GM13976 (cell line): Measurements from ENCODE around the gene BCAT1.
A peak's percentile ranks its signal among the peaks of the same experiment; 100 is the strongest.

Experiments
- DNase-seq: peaks from one replicate; pipeline ENCODE4 v3.0.0; 2012; ENCODE audit warnings: low spot score
- in situ Hi-C: fragments of 300-500 bp; cut with MboI; formaldehyde crosslinking; loops from one replicate; pipeline ENCODE4 v1.12.0; 2022; ENCODE audit warnings: low sequenced_read_pairs, mixed read lengths, inconsistent platforms; ENCODE audit not compliant: unreplicated experiment
- TF ChIP-seq, protein P1 (sequence below): IDR thresholded peaks from 2 replicates; pipeline ENCODE4 v1.5.1; 2012; ENCODE audit warnings: borderline replicate concordance, mild to moderate bottlenecking; ENCODE audit not compliant: insufficient read depth; ENCODE audit errors: extremely low read depth, missing control alignments, control extremely low read depth

BCAT1 gene

GRCh38 chr12:24993793-24994192, 44.9 kb upstream of the BCAT1 start:
- TF ChIP-seq, protein P1, sequence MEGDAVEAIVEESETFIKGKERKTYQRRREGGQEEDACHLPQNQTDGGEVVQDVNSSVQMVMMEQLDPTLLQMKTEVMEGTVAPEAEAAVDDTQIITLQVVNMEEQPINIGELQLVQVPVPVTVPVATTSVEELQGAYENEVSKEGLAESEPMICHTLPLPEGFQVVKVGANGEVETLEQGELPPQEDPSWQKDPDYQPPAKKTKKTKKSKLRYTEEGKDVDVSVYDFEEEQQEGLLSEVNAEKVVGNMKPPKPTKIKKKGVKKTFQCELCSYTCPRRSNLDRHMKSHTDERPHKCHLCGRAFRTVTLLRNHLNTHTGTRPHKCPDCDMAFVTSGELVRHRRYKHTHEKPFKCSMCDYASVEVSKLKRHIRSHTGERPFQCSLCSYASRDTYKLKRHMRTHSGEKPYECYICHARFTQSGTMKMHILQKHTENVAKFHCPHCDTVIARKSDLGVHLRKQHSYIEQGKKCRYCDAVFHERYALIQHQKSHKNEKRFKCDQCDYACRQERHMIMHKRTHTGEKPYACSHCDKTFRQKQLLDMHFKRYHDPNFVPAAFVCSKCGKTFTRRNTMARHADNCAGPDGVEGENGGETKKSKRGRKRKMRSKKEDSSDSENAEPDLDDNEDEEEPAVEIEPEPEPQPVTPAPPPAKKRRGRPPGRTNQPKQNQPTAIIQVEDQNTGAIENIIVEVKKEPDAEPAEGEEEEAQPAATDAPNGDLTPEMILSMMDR, result no peak
- in situ Hi-C loops, result no loop called here
- DNase-seq, result no peak

DNA sequence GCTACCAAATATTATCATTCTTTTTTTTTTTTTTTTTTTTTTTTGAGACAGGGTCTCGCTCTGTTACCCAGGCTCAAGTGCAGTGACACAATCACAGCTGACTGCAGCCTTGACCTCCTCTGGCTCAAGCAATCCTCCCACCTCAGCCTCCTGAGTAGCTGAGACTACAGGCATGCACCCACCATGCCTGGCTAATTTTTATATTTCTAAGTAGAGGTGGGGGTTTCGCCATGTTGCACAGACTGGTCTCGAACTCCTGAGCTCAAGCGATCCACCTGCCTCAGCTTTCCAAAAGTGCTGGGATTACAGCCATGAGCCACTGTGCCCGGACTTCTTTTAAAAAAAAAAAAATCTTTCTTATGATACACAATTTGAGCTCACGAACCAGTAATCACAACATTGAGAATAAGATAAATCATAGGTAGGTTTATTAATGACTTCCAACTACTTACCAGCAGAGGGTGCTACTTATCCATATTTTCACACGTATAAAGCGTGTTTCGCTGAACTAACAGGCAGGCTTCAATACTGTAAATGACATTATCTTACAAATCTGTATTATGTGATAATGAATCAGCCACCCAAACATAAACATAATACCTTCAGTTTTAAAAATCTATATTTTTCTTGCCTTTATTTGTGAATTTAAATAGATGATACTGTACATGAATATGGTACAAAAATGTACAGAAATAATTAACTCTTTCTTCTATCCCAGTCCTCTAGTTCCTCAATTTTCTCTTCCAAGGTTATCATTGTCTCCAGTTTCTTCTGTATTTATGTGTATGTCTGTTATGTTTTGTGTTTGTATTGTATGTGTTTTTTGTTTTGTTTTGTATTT, 42.5 kb upstream of the BCAT1 start:
- in situ Hi-C loops, result no loop called here
- TF ChIP-seq, protein P1, result peak; percentile 43
- DNase-seq, result peak; percentile 65

DNA sequence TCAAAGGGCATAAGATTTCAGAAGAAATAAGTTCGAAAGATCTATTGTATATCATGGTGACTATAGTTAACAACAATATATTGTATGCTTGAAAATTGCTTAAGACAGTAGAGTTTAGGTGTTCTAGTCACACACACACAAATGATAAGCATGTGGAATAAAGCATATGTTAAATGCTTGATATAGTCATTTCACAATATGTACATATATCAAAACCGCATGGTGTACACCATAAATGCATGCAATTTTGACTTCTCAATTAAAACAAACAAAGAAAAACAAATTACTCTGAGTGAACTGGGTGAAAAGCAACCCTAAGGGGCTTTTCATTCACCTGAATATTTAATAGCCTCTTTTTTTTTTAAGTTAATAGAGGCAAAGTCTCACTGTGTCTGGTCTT, 40.3 kb upstream of the BCAT1 start:
- no peak for DNase-seq
- in situ Hi-C loops, result loop anchor here (5.0 kb wide), 1 partner anchor 138 kb away; no protein-coding TSS in a partner anchor

GRCh38 chr12:24982250-24982649, 33.3 kb upstream of the BCAT1 start:
- DNase-seq, result no peak
- in situ Hi-C loops, result no loop called here
- TF ChIP-seq, protein P1, result no peak

More for the DNA sequence above, 40.3 kb upstream of the BCAT1 start:
- TF ChIP-seq, protein P1, result no peak

DNA sequence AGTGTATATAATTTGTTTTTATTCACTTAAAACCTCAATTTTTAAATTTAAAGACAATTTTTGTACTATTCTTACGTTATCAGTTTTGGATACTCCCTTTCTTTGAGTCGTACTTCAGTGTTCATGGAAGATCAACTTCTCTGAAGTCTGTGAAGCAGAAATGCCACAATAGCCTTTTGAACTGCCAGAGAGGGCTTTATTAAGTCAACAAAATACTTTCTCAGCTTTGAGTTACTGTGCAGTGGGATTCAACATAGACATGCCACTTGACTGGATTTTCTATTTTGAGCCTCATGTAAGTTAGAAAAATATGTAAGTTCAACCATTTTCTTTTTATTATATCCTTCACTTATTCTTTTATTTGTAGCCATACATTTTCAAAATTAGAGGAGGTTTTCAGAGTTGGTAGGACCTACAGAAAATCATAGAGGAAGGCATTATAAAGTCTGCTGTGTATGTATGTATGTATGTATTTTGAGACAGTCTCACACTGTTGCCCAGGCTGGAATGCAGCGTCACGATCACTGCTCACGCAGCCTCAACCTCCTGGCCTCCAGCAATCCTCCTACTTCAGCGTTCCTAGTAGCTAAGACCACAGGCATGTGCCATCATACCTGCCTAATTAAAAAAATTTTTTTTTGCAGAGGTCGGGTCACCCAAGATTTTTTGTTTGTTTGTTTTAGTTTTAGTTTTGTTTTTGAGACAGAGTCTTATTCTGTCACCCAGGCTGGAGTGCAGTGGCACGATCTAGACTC, 31.3 kb upstream of the BCAT1 start:
- TF ChIP-seq, protein P1, result no peak
- DNase-seq, result no peak
- in situ Hi-C loops, result no loop called here

GRCh38 chr12:24979329-24979728, 30.4 kb upstream of the BCAT1 start:
- TF ChIP-seq, protein P1, result no peak
- in situ Hi-C loops, result no loop called here
- no peak for DNase-seq
